Keratinocyte (primary cell): ENCODE measurements around the gene METTL4.

Experiments
- EZH2 ChIP-seq: IDR thresholded peaks from one replicate; pipeline ENCODE4 v1.6.1; 2012; ENCODE audit warnings: inconsistent platforms, mild to moderate bottlenecking, low read length, moderate library complexity
- TF ChIP-seq, protein P1 (sequence below), 3 experiments: IDR thresholded peaks in 1 of 3; conservative IDR thresholded peaks in 1 of 3; optimal IDR thresholded peaks in 1 of 3; 2 replicates in 2 of 3; 3 replicates in 1 of 3; pipeline versions ENCODE3 to v1.5.1; 2011; ENCODE audit warnings: low read length in 3 of 3, mild to moderate bottlenecking in 3 of 3, moderate library complexity in 2 of 3, control low read depth in 1 of 3, inconsistent platforms in 1 of 3; ENCODE audit not compliant: insufficient read depth in 2 of 3; ENCODE audit errors: extremely low read depth in 1 of 3

DNA sequence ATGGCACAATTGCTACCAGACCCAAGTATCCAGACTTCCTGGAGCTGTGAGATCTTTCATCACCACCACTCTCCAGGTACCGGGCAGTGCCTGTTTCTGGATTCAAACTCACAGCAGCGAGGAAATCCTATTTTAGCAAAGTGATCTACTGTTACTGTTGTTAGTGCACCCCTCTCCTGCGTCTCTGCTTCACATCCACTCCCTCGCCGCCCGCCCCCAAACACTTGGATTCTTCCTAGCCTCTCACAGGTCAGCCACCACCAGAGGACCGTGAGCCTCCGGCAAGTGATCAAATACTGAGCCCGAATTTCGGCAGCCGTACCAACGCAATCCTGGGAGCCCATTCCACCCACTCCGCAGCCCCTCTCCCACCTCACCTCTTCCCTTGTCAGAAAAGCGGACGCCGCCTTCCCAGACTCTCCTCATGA, 519 bp downstream of the METTL4 start:
- TF ChIP-seq, protein P1, sequence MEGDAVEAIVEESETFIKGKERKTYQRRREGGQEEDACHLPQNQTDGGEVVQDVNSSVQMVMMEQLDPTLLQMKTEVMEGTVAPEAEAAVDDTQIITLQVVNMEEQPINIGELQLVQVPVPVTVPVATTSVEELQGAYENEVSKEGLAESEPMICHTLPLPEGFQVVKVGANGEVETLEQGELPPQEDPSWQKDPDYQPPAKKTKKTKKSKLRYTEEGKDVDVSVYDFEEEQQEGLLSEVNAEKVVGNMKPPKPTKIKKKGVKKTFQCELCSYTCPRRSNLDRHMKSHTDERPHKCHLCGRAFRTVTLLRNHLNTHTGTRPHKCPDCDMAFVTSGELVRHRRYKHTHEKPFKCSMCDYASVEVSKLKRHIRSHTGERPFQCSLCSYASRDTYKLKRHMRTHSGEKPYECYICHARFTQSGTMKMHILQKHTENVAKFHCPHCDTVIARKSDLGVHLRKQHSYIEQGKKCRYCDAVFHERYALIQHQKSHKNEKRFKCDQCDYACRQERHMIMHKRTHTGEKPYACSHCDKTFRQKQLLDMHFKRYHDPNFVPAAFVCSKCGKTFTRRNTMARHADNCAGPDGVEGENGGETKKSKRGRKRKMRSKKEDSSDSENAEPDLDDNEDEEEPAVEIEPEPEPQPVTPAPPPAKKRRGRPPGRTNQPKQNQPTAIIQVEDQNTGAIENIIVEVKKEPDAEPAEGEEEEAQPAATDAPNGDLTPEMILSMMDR (optimal IDR thresholded peaks at IDR 0.05 in 1 of 3, IDR thresholded peaks at IDR 0.05 in 1 of 3, conservative IDR thresholded peaks at IDR 0.05 in 1 of 3; ENCODE audit: extremely low read depth in 1 of 3, insufficient read depth in 2 of 3, low read length in 3 of 3) = peak in 1 of 3 experiments; percentile 39
- no peak for TF ChIP-seq EZH2
